ENCODE results near the gene PHB1. TPM values are rescaled to one million over a fixed set of nuclear protein-coding genes. Genes with fewer than 3 reads are reported as not detected.
A peak's percentile ranks its signal among the peaks of the same experiment; 100 is the strongest.

Gene PHB1
- total RNA-seq, 1 donor from 2014 or later: 184 TPM

- POLR2A ChIA-PET: interaction anchor here (0.6 to 8.5 kb wide), 14 partner anchors 10 to 781 kb away, joined by 3 to 109 read pairs (median 4); partner anchors contain the start of genes KAT7 and SLC35B1
- ATAC-seq (ENCODE audit: low read depth): peak; percentile 62
- Mint-ChIP-seq H3K27me3 (no peaks in the 10 kb centered on the region), H3K9me3 (no peaks in the 10 kb centered on the region), H3K27ac (peak overlapping the region; percentile 96), H3K36me3 (ENCODE audit: low read depth) (peaks cover 11% of the 10 kb centered on the region), H3K4me3 (peak overlapping the region; percentile 96), H3K4me1 (peaks cover 69% of the 10 kb centered on the region)
- intact Hi-C loops (cut with micrococcal nuclease): loop anchor here (1.0 to 5.0 kb wide), 3 partner anchors 19 to 1709 kb away; no protein-coding TSS in a partner anchor
- CTCF ChIA-PET: interaction anchor here (1.0 to 5.5 kb wide), 3 partner anchors 35 to 169 kb away, joined by 3 to 31 read pairs (median 3); no protein-coding TSS in a partner anchor
- no peak for TF ChIP-seq CTCF (IDR thresholded peaks at IDR 0.05)
- peak; percentile 71 for DNase-seq
Measured at GRCh38 chr17:49361129-49361901, 53.4 kb downstream of the PHB1 start.

DNA sequence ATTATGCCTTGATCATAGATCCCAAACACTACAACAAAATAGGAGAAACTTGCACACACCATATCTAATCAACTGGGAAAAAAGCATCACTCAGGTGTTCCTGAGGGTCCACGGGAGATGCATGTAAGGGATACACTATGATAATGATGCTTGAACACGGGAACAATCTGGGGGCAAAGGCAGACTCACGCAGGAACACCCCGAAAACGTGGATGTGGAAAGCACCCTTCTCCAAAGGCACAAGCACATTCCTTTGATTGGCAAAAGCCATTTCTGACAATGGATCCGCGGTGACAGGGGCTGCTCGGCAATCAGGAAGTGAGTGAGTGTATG, 53.9 kb downstream of the PHB1 start:
- Mint-ChIP-seq H3K4me3 (peak overlapping the region; percentile 96), H3K27ac (peak overlapping the region; percentile 96), H3K27me3 (no peaks in the 10 kb centered on the region), H3K4me1 (peaks cover 69% of the 10 kb centered on the region), H3K9me3 (no peaks in the 10 kb centered on the region), H3K36me3 (ENCODE audit: low read depth) (peaks cover 11% of the 10 kb centered on the region)
- ChIA-PET CTCF (interaction anchor here (1.3 to 5.5 kb wide), 2 partner anchors 35 to 45 kb away, joined by 3 to 31 read pairs; no protein-coding TSS in a partner anchor), POLR2A (interaction anchor here (1.0 to 8.5 kb wide), 11 partner anchors 9 to 427 kb away, joined by 3 to 109 read pairs (median 4); partner anchors contain the start of genes KAT7 and SLC35B1)
- no peak for ATAC-seq (ENCODE audit: low read depth)
- intact Hi-C loops (cut with micrococcal nuclease): loop anchor here (1.0 to 5.0 kb wide), 3 partner anchors 18 to 1708 kb away; no protein-coding TSS in a partner anchor
- no peak for TF ChIP-seq CTCF (IDR thresholded peaks at IDR 0.05)
- no peak for DNase-seq

- POLR2A ChIA-PET: interaction anchor here (1.0 to 8.5 kb wide), 11 partner anchors 8 to 348 kb away, joined by 3 to 109 read pairs (median 4); partner anchors contain the start of gene SLC35B1
- no peak for DNase-seq
Measured at GRCh38 chr17:49359990-49360795, 54.5 kb downstream of the PHB1 start.

GRCh38 chr17:49358641-49359247, 55.9 kb downstream of the PHB1 start:
- POLR2A ChIA-PET: interaction anchor here (0.6 to 8.5 kb wide), 7 partner anchors 11 to 42 kb away, joined by 3 to 109 read pairs (median 11); no protein-coding TSS in a partner anchor
- Mint-ChIP-seq H3K9me3 (no peaks in the 10 kb centered on the region), H3K4me1 (peaks cover 70% of the 10 kb centered on the region), H3K27ac (peak overlapping the region; percentile 96), H3K4me3 (peak overlapping the region; percentile 33), H3K27me3 (no peaks in the 10 kb centered on the region), H3K36me3 (ENCODE audit: low read depth) (peaks cover 9% of the 10 kb centered on the region)
- intact Hi-C loops (cut with micrococcal nuclease): no loop called here
- ATAC-seq (ENCODE audit: low read depth) (no peak), DNase-seq (no peak)
- CTCF ChIA-PET: interaction anchor here (1.1 to 5.5 kb wide), 8 partner anchors 10 to 43 kb away, joined by 3 to 31 read pairs (median 4); no protein-coding TSS in a partner anchor
- TF ChIP-seq CTCF (IDR thresholded peaks at IDR 0.05): no peak

More at GRCh38 chr17:49359990-49360795, 54.5 kb downstream of the PHB1 start:
- CTCF ChIA-PET: interaction anchor here (0.9 to 5.5 kb wide), 6 partner anchors 11 to 44 kb away, joined by 3 to 31 read pairs (median 4); no protein-coding TSS in a partner anchor
- Mint-ChIP-seq H3K27me3 (no peaks in the 10 kb centered on the region), H3K27ac (peak overlapping the region; percentile 96), H3K4me1 (peaks cover 65% of the 10 kb centered on the region), H3K4me3 (peak overlapping the region; percentile 96), H3K9me3 (no peaks in the 10 kb centered on the region), H3K36me3 (ENCODE audit: low read depth) (peaks cover 9% of the 10 kb centered on the region)
- no peak for ATAC-seq (ENCODE audit: low read depth)
- TF ChIP-seq CTCF (IDR thresholded peaks at IDR 0.05): no peak
- intact Hi-C loops (cut with micrococcal nuclease): loop anchor here (5.0 kb wide), 1 partner anchor 1708 kb away; no protein-coding TSS in a partner anchor

All from activated B cell treated with CpG ODN at 0.5 μM for 24 hours (primary cell).